Measurements from ENCODE around the gene CNTNAP2. TPM values are rescaled to one million over a fixed set of nuclear protein-coding genes. Genes with fewer than 3 reads are reported as not detected.

Gene CNTNAP2
- total and polyA plus RNA-seq, 2 of the 13 experiments (the other 11 are each of a cell fraction or from before 2014, with no cell fraction given) = 0.40 to 0.42 TPM

DNA sequence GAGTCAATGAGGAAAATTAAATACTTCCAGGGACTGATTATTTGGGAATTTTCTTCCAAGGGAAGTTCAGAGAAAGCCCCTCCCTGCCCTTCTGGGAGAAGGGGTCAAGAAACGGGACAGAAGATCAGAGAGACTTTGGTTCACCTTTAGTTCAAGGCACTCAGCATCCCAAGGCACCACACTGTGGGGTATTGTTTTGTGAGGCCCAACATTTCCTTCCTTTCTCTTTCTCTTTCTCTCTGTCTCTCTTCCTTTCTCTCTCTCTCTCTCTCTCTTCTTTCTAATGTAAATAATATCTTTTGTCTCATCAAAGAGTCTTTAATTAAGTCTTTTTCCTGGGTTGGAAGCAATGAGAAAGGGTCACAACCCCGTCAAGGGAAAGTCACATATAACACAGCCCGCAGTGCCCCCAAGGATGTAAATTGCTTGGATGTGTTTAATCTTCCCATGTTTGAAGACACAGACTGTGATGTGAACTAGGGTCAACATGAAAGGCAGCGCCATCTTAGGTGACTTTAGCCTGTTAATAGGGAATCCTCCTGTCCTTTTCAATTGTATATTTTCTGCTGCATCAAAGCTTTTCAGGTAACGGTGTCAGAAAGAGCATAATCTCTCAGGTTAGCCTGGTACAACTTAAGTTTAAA lies 1490.7 kb downstream of the CNTNAP2 start:
- ATAC-seq (no peak), FAIRE-seq (no peak), DNase-seq (ENCODE audit: low spot score) (no peak)
- TF ChIP-seq, protein P1, sequence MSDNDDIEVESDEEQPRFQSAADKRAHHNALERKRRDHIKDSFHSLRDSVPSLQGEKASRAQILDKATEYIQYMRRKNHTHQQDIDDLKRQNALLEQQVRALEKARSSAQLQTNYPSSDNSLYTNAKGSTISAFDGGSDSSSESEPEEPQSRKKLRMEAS (IDR thresholded peaks at IDR 0.05) = no peak
- TF ChIP-seq RFX5 (IDR thresholded peaks at IDR 0.05; ENCODE audit: low read depth, low read length) = no peak
- TF ChIP-seq, protein P2, sequence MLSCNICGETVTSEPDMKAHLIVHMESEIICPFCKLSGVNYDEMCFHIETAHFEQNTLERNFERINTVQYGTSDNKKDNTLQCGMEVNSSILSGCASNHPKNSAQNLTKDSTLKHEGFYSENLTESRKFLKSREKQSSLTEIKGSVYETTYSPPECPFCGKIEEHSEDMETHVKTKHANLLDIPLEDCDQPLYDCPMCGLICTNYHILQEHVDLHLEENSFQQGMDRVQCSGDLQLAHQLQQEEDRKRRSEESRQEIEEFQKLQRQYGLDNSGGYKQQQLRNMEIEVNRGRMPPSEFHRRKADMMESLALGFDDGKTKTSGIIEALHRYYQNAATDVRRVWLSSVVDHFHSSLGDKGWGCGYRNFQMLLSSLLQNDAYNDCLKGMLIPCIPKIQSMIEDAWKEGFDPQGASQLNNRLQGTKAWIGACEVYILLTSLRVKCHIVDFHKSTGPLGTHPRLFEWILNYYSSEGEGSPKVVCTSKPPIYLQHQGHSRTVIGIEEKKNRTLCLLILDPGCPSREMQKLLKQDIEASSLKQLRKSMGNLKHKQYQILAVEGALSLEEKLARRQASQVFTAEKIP (CRISPR knock-in tag; IDR thresholded peaks at IDR 0.05; ENCODE audit: borderline replicate concordance) = no peak
- TF ChIP-seq, protein P3, sequence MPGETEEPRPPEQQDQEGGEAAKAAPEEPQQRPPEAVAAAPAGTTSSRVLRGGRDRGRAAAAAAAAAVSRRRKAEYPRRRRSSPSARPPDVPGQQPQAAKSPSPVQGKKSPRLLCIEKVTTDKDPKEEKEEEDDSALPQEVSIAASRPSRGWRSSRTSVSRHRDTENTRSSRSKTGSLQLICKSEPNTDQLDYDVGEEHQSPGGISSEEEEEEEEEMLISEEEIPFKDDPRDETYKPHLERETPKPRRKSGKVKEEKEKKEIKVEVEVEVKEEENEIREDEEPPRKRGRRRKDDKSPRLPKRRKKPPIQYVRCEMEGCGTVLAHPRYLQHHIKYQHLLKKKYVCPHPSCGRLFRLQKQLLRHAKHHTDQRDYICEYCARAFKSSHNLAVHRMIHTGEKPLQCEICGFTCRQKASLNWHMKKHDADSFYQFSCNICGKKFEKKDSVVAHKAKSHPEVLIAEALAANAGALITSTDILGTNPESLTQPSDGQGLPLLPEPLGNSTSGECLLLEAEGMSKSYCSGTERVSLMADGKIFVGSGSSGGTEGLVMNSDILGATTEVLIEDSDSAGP (CRISPR knock-in tag; IDR thresholded peaks at IDR 0.05; ENCODE audit: borderline replicate concordance) = no peak
- TF ChIP-seq KDM6A (CRISPR knock-in tag; IDR thresholded peaks at IDR 0.05; ENCODE audit: low read depth) = no peak
- TF ChIP-seq CENPT (CRISPR knock-in tag; IDR thresholded peaks at IDR 0.05; ENCODE audit: low read depth) = no peak
- TF ChIP-seq, protein P4, sequence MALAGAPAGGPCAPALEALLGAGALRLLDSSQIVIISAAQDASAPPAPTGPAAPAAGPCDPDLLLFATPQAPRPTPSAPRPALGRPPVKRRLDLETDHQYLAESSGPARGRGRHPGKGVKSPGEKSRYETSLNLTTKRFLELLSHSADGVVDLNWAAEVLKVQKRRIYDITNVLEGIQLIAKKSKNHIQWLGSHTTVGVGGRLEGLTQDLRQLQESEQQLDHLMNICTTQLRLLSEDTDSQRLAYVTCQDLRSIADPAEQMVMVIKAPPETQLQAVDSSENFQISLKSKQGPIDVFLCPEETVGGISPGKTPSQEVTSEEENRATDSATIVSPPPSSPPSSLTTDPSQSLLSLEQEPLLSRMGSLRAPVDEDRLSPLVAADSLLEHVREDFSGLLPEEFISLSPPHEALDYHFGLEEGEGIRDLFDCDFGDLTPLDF (CRISPR knock-in tag; IDR thresholded peaks at IDR 0.05) = no peak
- TF ChIP-seq KLF9 (CRISPR knock-in tag; IDR thresholded peaks at IDR 0.05; ENCODE audit: low read depth) = no peak
- TF ChIP-seq ZFP37 (CRISPR knock-in tag; IDR thresholded peaks at IDR 0.05; ENCODE audit: borderline replicate concordance) = no peak
- TF ChIP-seq ZMYM2 (CRISPR knock-in tag; IDR thresholded peaks at IDR 0.05) = no peak
- TF ChIP-seq CEBPB (IDR thresholded peaks at IDR 0.05; ENCODE audit: borderline replicate concordance, low read depth, low read length) = no peak
- no peak for TF ChIP-seq JUNB (CRISPR knock-in tag; IDR thresholded peaks at IDR 0.05; ENCODE audit: borderline replicate concordance)
- no peak overlapping the region for H2AFZ ChIP-seq (ENCODE audit: low read length)
- POLR2A ChIA-PET = no interaction called here
- no peaks in the 10 kb centered on the region for H4K20me1 ChIP-seq (ENCODE audit: insufficient read depth, low read length)
- no peak overlapping the region for H3K4me3 ChIP-seq (replicated peaks in 1 of 3; ENCODE audit: insufficient read depth in 1 of 3, low read depth in 2 of 3, low read length in 3 of 3)
- WGBS (ENCODE audit: low lambda C conversion rate) = 10% methylated on average over 5 of the region's 5 CpGs
- CTCF ChIA-PET (ENCODE audit: low intra/inter-chr PET ratio, low total read pairs) = no interaction called here
- BruUV-seq (replicated peaks) = no TSS peak
- no peak overlapping the region for H3K27ac ChIP-seq (ENCODE audit: extremely low read length, insufficient read depth, low read length)
- no peaks in the 10 kb centered on the region for H3K4me1 ChIP-seq (ENCODE audit: insufficient read depth, low read length)
- peaks cover 35% of the 10 kb centered on the region for H3K9me3 ChIP-seq (ENCODE audit: low read length)
- no peaks in the 10 kb centered on the region for H3K79me2 ChIP-seq (ENCODE audit: insufficient read depth, low read length)
- H3K9ac ChIP-seq (ENCODE audit: insufficient read depth, low read depth, low read length) = no peak overlapping the region
- in situ Hi-C loops (cut with HindIII; ENCODE audit: extremely low pct_ligation_motif_present, low pct_unique_long_range_greater_than_20kb) (no loop called here), intact Hi-C loops (cut with micrococcal nuclease; ENCODE audit: unreplicated experiment) (no loop called here)
- no peak overlapping the region for H3K4me2 ChIP-seq (ENCODE audit: low read depth, low read length)
- no peaks in the 10 kb centered on the region for H3K27me3 ChIP-seq (ENCODE audit: control insufficient read depth in 1 of 2, insufficient read depth in 2 of 2, low read length in 2 of 2)
- H3K36me3 ChIP-seq (replicated peaks in 1 of 2; ENCODE audit: control insufficient read depth in 1 of 2, insufficient read depth in 2 of 2, low read length in 2 of 2) = no peaks in the 10 kb centered on the region
